GM12891 (cell line): ENCODE results near the gene ATP2B2.

Experiments
- PAX5 ChIP-seq: IDR thresholded peaks from 2 replicates; pipeline ENCODE4 v1.6.1; 2011; ENCODE audit warnings: low read length, moderate library complexity, mild to moderate bottlenecking; ENCODE audit not compliant: insufficient read depth, severe bottlenecking
- POLR2A ChIP-seq: IDR thresholded peaks from 2 replicates; pipeline ENCODE4 v1.6.1; 2011; ENCODE audit warnings: low read depth, low read length, control low read depth
- POLR2AphosphoS5 ChIP-seq: IDR thresholded peaks from 2 replicates; pipeline ENCODE4 v1.6.1; 2011; ENCODE audit warnings: low read depth, low read length, control low read depth
- TAF1 ChIP-seq: IDR thresholded peaks from 2 replicates; pipeline ENCODE4 v1.6.1; 2011; ENCODE audit warnings: low read depth, low read length, control low read depth

- TF ChIP-seq POLR2A (no peak), TAF1 (no peak), POLR2AphosphoS5 (no peak), PAX5 (no peak)
These were observed 131.6 kb downstream of the ATP2B2 start for GRCh38 chr3:10373686-10374261.
